ENCODE results near the gene PTPN9. TPM values are rescaled to one million over a fixed set of nuclear protein-coding genes. Genes with fewer than 3 reads are reported as not detected.

PTPN9 gene
- total and polyA plus RNA-seq, 12 donors: 5.9 to 28.5 (median 19.3) TPM

- peaks cover 0 to 59% of the 10 kb centered on the region in 2 donors for H3K36me3 ChIP-seq (replicated peaks in 1 of 2)
- 74 to 81% (median 77%) methylated on average over 3 of the region's 3 CpGs for WGBS, 4 donors
- H3K27ac ChIP-seq: no peak overlapping the region
These were observed 18.7 kb upstream of the PTPN9 start for GRCh38 chr15:75597667-75598341.

GRCh38 chr15:75596703-75597345 lies 17.7 kb upstream of the PTPN9 start:
- H3K36me3 ChIP-seq (replicated peaks in 1 of 2): peaks cover 0 to 59% of the 10 kb centered on the region in 2 donors
- no peak for DNase-seq
- TF ChIP-seq POLR2A (IDR thresholded peaks at IDR 0.05) (no peak), CTCF (IDR thresholded peaks at IDR 0.05) (no peak)
- peaks cover 0 to 4% of the 10 kb centered on the region in 2 donors for H3K4me1 ChIP-seq (replicated peaks in 1 of 2)
- H3K27ac ChIP-seq: no peak overlapping the region
- no peak overlapping the region for H3K4me3 ChIP-seq
- H3K9me3 ChIP-seq (replicated peaks in 1 of 3): no peaks in the 10 kb centered on the region
- intact Hi-C loops (cut with DNase I): no loop called here
- H3K27me3 ChIP-seq: no peaks in the 10 kb centered on the region
- 76 to 82% (median 80%) methylated on average over 3 of the region's 3 CpGs for WGBS, 4 donors

More at GRCh38 chr15:75597667-75598341, 18.7 kb upstream of the PTPN9 start:
- H3K4me3 ChIP-seq: no peak overlapping the region
- peaks cover 0 to 4% of the 10 kb centered on the region in 2 donors for H3K4me1 ChIP-seq (replicated peaks in 1 of 2)
- intact Hi-C loops (cut with DNase I): no loop called here
- DNase-seq: peak in 2 of 7 donors; percentile 24 to 27
- TF ChIP-seq CTCF (IDR thresholded peaks at IDR 0.05) (peak in 5 of 6 experiments; percentile 30 to 35 (median 33)), POLR2A (IDR thresholded peaks at IDR 0.05) (no peak)
- H3K9me3 ChIP-seq (replicated peaks in 1 of 3): no peaks in the 10 kb centered on the region
- no peaks in the 10 kb centered on the region for H3K27me3 ChIP-seq

- 91 to 94% (median 91%) methylated on average over 9 of the region's 9 CpGs for WGBS, 4 donors
- intact Hi-C loops (cut with DNase I): no loop called here
- DNase-seq: no peak
- H3K4me3 ChIP-seq: no peak overlapping the region
- H3K36me3 ChIP-seq (replicated peaks in 1 of 2): peaks cover 0 to 47% of the 10 kb centered on the region in 2 donors
- H3K27ac ChIP-seq: no peak overlapping the region
- H3K9me3 ChIP-seq (replicated peaks in 1 of 3): no peaks in the 10 kb centered on the region
- H3K4me1 ChIP-seq (replicated peaks in 1 of 2): peaks cover 0 to 4% of the 10 kb centered on the region in 2 donors
- no peak for TF ChIP-seq CTCF (IDR thresholded peaks at IDR 0.05)
- TF ChIP-seq POLR2A (IDR thresholded peaks at IDR 0.05): no peak
- H3K27me3 ChIP-seq: no peaks in the 10 kb centered on the region
These were observed 15.2 kb upstream of the PTPN9 start for GRCh38 chr15:75594276-75594675.

GRCh38 chr15:75591655-75592364 lies 12.7 kb upstream of the PTPN9 start:
- no peak for DNase-seq

More at GRCh38 chr15:75591655-75592364, 12.7 kb upstream of the PTPN9 start:
- Histone ChIP-seq H3K27ac (no peak overlapping the region), H3K27me3 (no peaks in the 10 kb centered on the region), H3K36me3 (replicated peaks in 1 of 2) (peaks cover 0 to 23% of the 10 kb centered on the region in 2 donors), H3K4me3 (no peak overlapping the region), H3K9me3 (replicated peaks in 1 of 3) (no peaks in the 10 kb centered on the region), H3K4me1 (replicated peaks in 1 of 2) (no peaks in the 10 kb centered on the region)
- TF ChIP-seq CTCF (IDR thresholded peaks at IDR 0.05) (no peak), POLR2A (IDR thresholded peaks at IDR 0.05) (no peak)
- 91 to 96% (median 94%) methylated on average over 4 of the region's 4 CpGs for WGBS, 4 donors
- intact Hi-C loops (cut with DNase I): no loop called here
